Body of pancreas (tissue), 4 donors: ENCODE measurements around the gene QRICH2. TPM values are rescaled to one million over a fixed set of nuclear protein-coding genes. Genes with fewer than 3 reads are reported as not detected.
"Not testable (repeated sequence)": the region's sequence is repeated elsewhere in the genome, so short reads cannot be mapped to it uniquely, and the experiment has no call there.

Experiments used
- ATAC-seq: fragments of 150-250 bp; one replicate; pipeline ENCODE4 v1.9.1; 2016
- DNase-seq, 4 donors: peaks; one replicate each; pipeline ENCODE4 v3.0.0-alpha.2; 2019
- H3K27ac ChIP-seq, 4 donors: fragments of 200-600 bp; sonication (generic); 1 replicate in 3 of 4; 2 replicates in 1 of 4; pipeline versions ENCODE4 v1.5.1 to v1.6.1; 2016 to 2019; ENCODE audit warnings: mild to moderate bottlenecking in 1 of 4, mixed read lengths in 1 of 4, moderate library complexity in 1 of 4
- H3K27me3 ChIP-seq, 2 donors: fragments of 200-600 bp; sonication (generic); one replicate each; pipeline ENCODE4 v1.6.0; 2016; ENCODE audit warnings: mild to moderate bottlenecking in 1 of 2
- H3K36me3 ChIP-seq, 2 donors: fragments of 200-600 bp; sonication (generic); replicated peaks in 1 of 2; 2 replicates each; pipeline ENCODE4 v1.5.1; 2016; ENCODE audit warnings: low read depth in 2 of 2; ENCODE audit not compliant: insufficient read depth in 1 of 2
- H3K4me1 ChIP-seq: fragments of 200-600 bp; sonication (generic); one replicate; pipeline ENCODE4 v1.6.0; 2016
- H3K4me3 ChIP-seq, 2 donors: fragments of 200-600 bp; sonication (generic); 1 replicate in 1 of 2; 2 replicates in 1 of 2; pipeline ENCODE4 v1.5.1; 2016 to 2019
- H3K9me3 ChIP-seq, 3 donors: fragments of 200-600 bp; sonication (generic); 1 replicate in 2 of 3; 2 replicates in 1 of 3; pipeline ENCODE4 v1.5.1; 2016
- CTCF ChIP-seq, 7 experiments: fragments of 450-650 bp in 4 of 7; fragments of 200-600 bp in 3 of 7; sonication (generic) in 3 of 7; IDR thresholded peaks; one replicate each; pipeline ENCODE4 v1.5.1; 2016 to 2019; ENCODE audit warnings: antibody characterized with exemption in 7 of 7
- POLR2A ChIP-seq, 3 donors: fragments of 450-650 bp; IDR thresholded peaks; one replicate each; pipeline ENCODE4 v1.6.1; 2016; ENCODE audit warnings: antibody characterized with exemption in 3 of 3, mild to moderate bottlenecking in 2 of 3
- WGBS, 2 donors: methylation state at CpG; one replicate each; pipeline ENCODE4 v1.1.5; 2017; 5-methylcytosine and 5-hydroxymethylcytosine counted together
- intact Hi-C: fragments of 100-400 bp; cut with DNase I; formaldehyde crosslinking; loops from one replicate; pipeline ENCODE4 v1.15.1; 2023
- total RNA-seq, 2 donors: library from RNA; depleted of rRNA; stranded (reverse); fragments of >200 nt; gene quantifications; one replicate each; pipeline ENCODE4 v1.1.0, GENCODE V29; 2016

The QRICH2 gene
- total RNA-seq, 2 donors from 2014 or later = 0.66 to 1.6 TPM

DNA sequence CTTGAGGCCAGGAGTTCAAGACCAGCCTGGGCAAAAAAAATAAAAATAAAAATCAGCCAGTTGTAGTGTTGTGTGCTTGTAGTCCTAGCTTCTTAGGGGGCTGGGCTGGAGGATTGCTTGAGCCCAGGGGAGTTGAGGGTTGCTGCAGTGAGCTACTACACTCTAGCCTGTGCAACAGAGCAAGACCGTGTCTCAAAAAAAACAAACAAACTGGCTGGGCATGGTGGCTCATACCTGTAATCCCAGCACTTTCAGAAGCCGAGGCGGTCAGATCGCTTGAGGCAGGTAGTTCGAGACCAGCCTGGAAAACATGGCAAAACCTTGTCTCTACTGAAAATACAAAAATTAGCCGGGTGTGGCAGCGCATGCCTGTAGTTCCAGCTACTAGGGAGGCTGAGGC, 47.9 kb downstream of the QRICH2 start:
- WGBS, 2 donors = 90% methylated on average over 7 of the region's 7 CpGs
- DNase-seq (no peak), ATAC-seq (no peak)
- intact Hi-C loops = no loop called here
- H3K36me3 ChIP-seq = no peaks in the 10 kb centered on the region
- peak overlapping the region; percentile 12 to 94 (median 89) for H3K27ac ChIP-seq
- no peaks in the 10 kb centered on the region for H3K27me3 ChIP-seq
- no peaks in the 10 kb centered on the region for H3K9me3 ChIP-seq
- TF ChIP-seq POLR2A (IDR thresholded peaks at IDR 0.05) = no peak
- no peak for TF ChIP-seq CTCF (IDR thresholded peaks at IDR 0.05)
- peaks cover 71% of the 10 kb centered on the region for H3K4me1 ChIP-seq
- no peak overlapping the region for H3K4me3 ChIP-seq

DNA sequence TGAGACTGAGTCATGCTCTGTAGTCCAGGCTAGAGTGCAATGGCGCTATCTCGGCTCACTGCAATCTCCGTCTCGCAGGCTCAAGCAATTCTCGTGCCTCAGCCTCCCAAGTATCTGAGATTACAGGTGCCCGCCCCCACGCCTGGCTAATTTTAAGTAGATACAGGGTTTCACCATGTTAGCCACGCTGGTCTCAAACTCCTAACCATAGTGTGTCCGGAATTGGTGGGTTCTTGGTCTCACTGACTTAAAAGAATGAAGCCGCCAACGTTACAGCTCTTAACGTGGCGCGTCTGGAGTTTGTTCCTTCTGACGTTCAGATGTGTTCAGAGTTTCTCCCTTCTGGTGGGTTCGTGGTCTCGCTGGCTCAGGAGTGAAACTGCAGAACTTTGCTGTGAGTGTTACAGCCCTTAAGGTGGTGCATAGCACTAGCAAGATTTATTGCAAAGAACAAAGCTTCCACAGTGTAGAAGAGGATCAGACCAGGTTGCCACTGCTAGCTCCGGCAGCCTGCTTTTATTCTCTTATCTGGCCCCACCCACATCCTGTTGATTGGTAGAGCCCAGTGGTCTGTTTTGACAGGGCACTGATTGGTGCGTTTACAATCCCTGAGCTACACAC, 51.5 kb downstream of the QRICH2 start:
- 82 to 83% methylated on average over 19 of the region's 19 CpGs for WGBS, 2 donors
- ATAC-seq, H3K4me3 ChIP-seq, intact Hi-C loops, H3K27me3 ChIP-seq, H3K36me3 ChIP-seq, H3K9me3 ChIP-seq: not testable (repeated sequence)
- Histone ChIP-seq H3K4me1 (peaks cover 54% of the 10 kb centered on the region), H3K27ac (peak overlapping the region in 1 of 4 donors; percentile 42)
- peak in 1 of 4 donors; percentile 6 for DNase-seq
- TF ChIP-seq POLR2A (IDR thresholded peaks at IDR 0.05) = peak in 1 of 3 donors; percentile 21

DNA sequence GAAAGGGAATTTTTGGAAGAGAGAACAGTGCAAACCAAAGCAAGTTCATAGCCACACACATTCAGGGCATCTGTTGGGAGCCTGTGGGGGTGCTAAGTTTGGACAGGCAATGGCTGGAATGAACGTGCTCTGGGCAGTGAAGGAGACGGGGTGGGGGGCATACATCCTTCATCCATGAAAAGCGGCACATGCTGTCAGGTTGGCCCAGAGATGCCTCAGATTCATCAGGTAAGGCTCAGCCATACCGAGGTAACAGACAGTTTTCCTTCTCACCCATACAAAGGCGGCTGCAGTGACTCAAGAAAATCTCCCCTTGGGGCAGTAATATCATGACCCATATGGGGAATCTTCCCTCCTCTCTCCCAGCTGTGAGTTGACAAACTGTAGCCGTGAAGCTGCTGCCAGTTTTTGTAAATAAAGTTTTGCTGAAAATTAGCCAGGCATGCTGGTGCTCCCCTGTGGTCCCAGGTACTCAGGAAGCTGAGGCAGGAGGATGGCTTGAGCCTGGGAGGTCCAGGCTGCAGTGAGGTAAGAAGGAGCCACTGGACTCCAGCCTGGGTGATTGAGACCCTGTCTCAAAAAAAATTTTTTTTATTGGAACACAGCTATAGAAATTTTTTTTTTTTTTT, 52.2 kb downstream of the QRICH2 start:
- intact Hi-C loops = no loop called here
- Histone ChIP-seq H3K4me3 (no peak overlapping the region), H3K9me3 (no peaks in the 10 kb centered on the region), H3K36me3 (no peaks in the 10 kb centered on the region), H3K4me1 (peaks cover 54% of the 10 kb centered on the region), H3K27me3 (no peaks in the 10 kb centered on the region), H3K27ac (no peak overlapping the region)
- 67 to 73% methylated on average over 6 of the region's 6 CpGs for WGBS, 2 donors
- ATAC-seq (no peak), DNase-seq (peak in 1 of 4 donors; percentile 2)
- no peak for TF ChIP-seq POLR2A (IDR thresholded peaks at IDR 0.05)
- no peak for TF ChIP-seq CTCF (IDR thresholded peaks at IDR 0.05)

DNA sequence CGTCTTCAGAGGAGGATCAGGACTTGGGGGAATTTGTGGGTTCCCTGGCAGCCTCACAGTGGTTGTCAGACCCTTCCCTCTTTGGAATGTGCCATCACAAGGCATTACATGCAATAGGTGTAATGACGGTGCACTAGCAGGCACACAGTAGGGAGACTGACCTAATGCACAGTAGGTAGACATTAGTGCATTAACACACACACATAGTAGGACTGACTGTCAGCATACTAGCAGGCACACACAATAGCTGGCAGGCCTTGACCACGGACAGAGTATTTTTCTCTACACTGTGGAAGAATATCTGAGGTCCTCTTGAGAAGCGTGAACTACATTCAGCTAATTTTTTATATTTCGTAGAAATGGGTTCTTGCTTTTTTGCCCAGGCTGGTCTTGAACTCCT, 53.8 kb downstream of the QRICH2 start:
- Histone ChIP-seq H3K4me1 (peaks cover 40% of the 10 kb centered on the region), H3K27ac (no peak overlapping the region), H3K4me3 (no peak overlapping the region), H3K36me3 (no peaks in the 10 kb centered on the region), H3K27me3 (no peaks in the 10 kb centered on the region), H3K9me3 (no peaks in the 10 kb centered on the region)
- ATAC-seq (no peak), DNase-seq (no peak)
- no peak for TF ChIP-seq CTCF (IDR thresholded peaks at IDR 0.05)
- TF ChIP-seq POLR2A (IDR thresholded peaks at IDR 0.05) = no peak
- intact Hi-C loops = no loop called here
- WGBS, 2 donors = 75 to 80% methylated on average over 5 of the region's 5 CpGs

- 84% methylated on average over 7 of the region's 7 CpGs for WGBS, 2 donors
- Histone ChIP-seq H3K27me3 (no peaks in the 10 kb centered on the region), H3K4me3 (no peak overlapping the region), H3K4me1 (peaks cover 39% of the 10 kb centered on the region), H3K9me3 (no peaks in the 10 kb centered on the region), H3K27ac (no peak overlapping the region), H3K36me3 (no peaks in the 10 kb centered on the region)
- ATAC-seq (no peak), DNase-seq (no peak)
- TF ChIP-seq CTCF (IDR thresholded peaks at IDR 0.05) (no peak), POLR2A (IDR thresholded peaks at IDR 0.05) (no peak)
- intact Hi-C loops = no loop called here
Measured at GRCh38 chr17:76253841-76254240, 54.2 kb downstream of the QRICH2 start.

- ATAC-seq, H3K9me3 ChIP-seq, H3K36me3 ChIP-seq, H3K27me3 ChIP-seq, H3K4me3 ChIP-seq, intact Hi-C loops, DNase-seq: not testable (repeated sequence)
- peak overlapping the region in 3 of 4 donors; percentile 75 to 84 (median 81) for H3K27ac ChIP-seq
- H3K4me1 ChIP-seq = peaks cover 34% of the 10 kb centered on the region
- 85 to 90% methylated on average over 20 to 23 of the region's 23 CpGs for WGBS, 2 donors
Measured at GRCh38 chr17:76252967-76253766, 54.9 kb downstream of the QRICH2 start.
